ENCODE measurements around the gene TMEM37. TPM values are rescaled to one million over a fixed set of nuclear protein-coding genes. Genes with fewer than 3 reads are reported as not detected.
A peak's percentile ranks its signal among the peaks of the same experiment; 100 is the strongest.

Gene TMEM37
- total and polyA plus RNA-seq, 2 of the 13 experiments (the other 11 are each of a cell fraction or from before 2014, with no cell fraction given), result 37.7 to 115 TPM

DNA sequence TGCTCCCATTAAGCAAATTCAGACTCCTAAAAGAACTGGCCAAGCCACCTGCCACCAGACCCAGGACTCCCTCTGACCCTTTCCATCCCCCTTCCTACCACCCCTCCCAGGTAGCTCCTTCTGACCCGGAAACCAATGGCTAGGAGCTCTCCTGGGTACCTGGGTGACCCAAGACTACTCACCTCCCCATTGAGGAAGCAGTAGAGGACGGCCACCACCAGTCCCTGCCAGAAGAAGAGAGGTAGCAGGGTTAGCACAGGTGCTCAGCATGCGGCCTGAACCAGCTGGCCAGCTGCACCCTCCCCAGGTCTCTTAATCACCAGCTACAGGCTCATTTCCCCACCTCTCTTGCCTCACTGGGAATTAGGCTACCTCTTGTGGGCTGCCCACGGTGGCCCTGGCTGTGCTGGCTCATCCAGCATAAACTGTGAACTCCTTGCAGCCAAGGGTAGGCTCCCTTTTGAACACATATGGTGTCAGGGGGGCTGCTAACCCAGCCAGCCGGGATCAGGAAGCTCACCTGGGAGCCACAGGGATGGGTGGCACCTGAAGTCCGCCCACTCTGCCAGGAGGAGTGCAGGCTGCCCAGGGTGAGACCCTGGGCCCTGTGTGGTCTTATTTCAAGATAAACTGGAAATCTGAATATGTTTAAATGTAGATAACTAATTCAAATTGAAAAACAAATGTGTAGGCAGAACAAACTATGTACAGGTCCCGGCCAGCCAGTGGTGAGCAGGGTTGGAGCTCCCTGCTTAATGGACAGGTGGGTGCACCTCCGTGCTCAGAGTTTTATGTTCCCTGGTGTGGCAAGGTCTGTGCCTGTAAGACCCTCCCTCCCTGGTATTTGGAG, 9.9 kb downstream of the TMEM37 start (continued):
- TF ChIP-seq, protein P1, sequence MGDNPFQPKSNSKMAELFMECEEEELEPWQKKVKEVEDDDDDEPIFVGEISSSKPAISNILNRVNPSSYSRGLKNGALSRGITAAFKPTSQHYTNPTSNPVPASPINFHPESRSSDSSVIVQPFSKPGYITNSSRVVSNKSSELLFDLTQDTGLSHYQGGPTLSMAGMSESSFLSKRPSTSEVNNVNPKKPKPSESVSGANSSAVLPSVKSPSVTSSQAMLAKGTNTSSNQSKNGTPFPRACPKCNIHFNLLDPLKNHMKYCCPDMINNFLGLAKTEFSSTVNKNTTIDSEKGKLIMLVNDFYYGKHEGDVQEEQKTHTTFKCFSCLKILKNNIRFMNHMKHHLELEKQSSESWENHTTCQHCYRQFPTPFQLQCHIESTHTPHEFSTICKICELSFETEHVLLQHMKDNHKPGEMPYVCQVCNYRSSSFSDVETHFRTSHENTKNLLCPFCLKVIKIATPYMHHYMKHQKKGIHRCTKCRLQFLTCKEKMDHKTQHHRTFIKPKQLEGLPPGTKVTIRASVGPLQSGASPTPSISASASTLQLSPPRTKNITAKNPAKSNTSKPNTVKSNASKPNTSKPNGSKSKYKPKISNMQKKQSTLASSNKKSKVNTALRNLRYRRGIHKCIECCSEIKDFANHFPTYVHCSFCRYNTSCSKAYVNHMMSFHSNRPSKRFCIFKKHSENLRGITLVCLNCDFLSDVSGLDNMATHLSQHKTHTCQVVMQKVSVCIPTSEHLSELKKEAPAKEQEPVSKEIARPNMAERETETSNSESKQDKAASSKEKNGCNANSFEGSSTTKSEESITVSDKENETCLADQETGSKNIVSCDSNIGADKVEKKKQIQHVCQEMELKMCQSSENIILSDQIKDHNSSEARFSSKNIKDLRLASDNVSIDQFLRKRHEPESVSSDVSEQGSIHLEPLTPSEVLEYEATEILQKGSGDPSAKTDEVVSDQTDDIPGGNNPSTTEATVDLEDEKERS (CRISPR knock-in tag; IDR thresholded peaks at IDR 0.05), result no peak
- TF ChIP-seq ZHX2 (IDR thresholded peaks at IDR 0.05; ENCODE audit: low read depth), result no peak
- no peak for TF ChIP-seq ZHX2 (CRISPR knock-in tag; IDR thresholded peaks at IDR 0.05; ENCODE audit: borderline replicate concordance)
- TF ChIP-seq SMYD3 (CRISPR knock-in tag; IDR thresholded peaks at IDR 0.05), result no peak
- peak; percentile 41; the same call in 1 of the 2 replicates for TF ChIP-seq ZNF598 (CRISPR knock-in tag; IDR thresholded peaks at IDR 0.05; ENCODE audit: borderline replicate concordance)
- TF ChIP-seq KLF12 (CRISPR knock-in tag; IDR thresholded peaks at IDR 0.05; ENCODE audit: borderline replicate concordance), result no peak
- 0 out of 2 replicates have a peak, but pooled peaks have one; percentile 26 for TF ChIP-seq ZNF747 (CRISPR knock-in tag; IDR thresholded peaks at IDR 0.05; ENCODE audit: borderline replicate concordance)
- TF ChIP-seq, protein P2, sequence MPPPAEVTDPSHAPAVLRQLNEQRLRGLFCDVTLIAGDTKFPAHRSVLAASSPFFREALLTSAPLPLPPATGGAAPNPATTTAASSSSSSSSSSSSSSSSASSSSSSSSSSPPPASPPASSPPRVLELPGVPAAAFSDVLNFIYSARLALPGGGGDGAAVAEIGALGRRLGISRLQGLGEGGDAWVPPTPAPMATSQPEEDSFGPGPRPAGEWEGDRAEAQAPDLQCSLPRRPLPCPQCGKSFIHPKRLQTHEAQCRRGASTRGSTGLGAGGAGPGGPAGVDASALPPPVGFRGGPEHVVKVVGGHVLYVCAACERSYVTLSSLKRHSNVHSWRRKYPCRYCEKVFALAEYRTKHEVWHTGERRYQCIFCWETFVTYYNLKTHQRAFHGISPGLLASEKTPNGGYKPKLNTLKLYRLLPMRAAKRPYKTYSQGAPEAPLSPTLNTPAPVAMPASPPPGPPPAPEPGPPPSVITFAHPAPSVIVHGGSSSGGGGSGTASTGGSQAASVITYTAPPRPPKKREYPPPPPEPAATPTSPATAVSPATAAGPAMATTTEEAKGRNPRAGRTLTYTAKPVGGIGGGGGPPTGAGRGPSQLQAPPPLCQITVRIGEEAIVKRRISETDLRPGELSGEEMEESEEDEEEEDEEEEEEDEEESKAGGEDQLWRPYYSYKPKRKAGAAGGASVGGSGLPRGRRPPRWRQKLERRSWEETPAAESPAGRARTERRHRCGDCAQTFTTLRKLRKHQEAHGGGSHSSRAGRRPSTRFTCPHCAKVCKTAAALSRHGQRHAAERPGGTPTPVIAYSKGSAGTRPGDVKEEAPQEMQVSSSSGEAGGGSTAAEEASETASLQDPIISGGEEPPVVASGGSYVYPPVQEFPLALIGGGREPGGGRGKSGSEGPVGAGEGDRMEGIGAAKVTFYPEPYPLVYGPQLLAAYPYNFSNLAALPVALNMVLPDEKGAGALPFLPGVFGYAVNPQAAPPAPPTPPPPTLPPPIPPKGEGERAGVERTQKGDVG (CRISPR knock-in tag; IDR thresholded peaks at IDR 0.05; ENCODE audit: borderline replicate concordance), result no peak
- TF ChIP-seq FOSL1 (CRISPR knock-in tag; IDR thresholded peaks at IDR 0.05; ENCODE audit: borderline replicate concordance), result no peak
- TF ChIP-seq, protein P3, sequence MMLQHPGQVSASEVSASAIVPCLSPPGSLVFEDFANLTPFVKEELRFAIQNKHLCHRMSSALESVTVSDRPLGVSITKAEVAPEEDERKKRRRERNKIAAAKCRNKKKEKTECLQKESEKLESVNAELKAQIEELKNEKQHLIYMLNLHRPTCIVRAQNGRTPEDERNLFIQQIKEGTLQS (CRISPR knock-in tag; IDR thresholded peaks at IDR 0.05), result no peak
- TF ChIP-seq MEF2D (CRISPR knock-in tag; IDR thresholded peaks at IDR 0.05), result peak; percentile 16; the same call in 1 of the 2 replicates

All from HepG2 (cell line).